Brain microvascular endothelial cell (primary cell): ENCODE results near the gene IFNGR2.
"Not testable (repeated sequence)": the region's sequence is repeated elsewhere in the genome, so short reads cannot be mapped to it uniquely, and the experiment has no call there.

Source experiments
- DNase-seq: peaks from one replicate; pipeline ENCODE4 v3.0.0-alpha.2; 2020
- H3K27ac ChIP-seq: fragments of 250-450 bp; sonication (Bioruptor Pico); 2 replicates; pipeline ENCODE4 v1.5.1; 2020; ENCODE audit warnings: mild to moderate bottlenecking, moderate library complexity
- H3K27me3 ChIP-seq: fragments of 250-450 bp; sonication (Bioruptor Pico); replicated peaks from 2 replicates; pipeline ENCODE4 v1.5.1; 2020; ENCODE audit warnings: mild to moderate bottlenecking
- H3K36me3 ChIP-seq: fragments of 250-450 bp; sonication (Bioruptor Pico); replicated peaks from 2 replicates; pipeline ENCODE4 v1.5.1; 2020; ENCODE audit warnings: mild to moderate bottlenecking
- H3K4me3 ChIP-seq: 2 replicates; pipeline ENCODE4 v1.5.1; 2011; ENCODE audit warnings: low read depth, mild to moderate bottlenecking, control low read depth, low read length, moderate library complexity
- in situ Hi-C: cut with HindIII; loops from 2 replicates; pipeline ENCODE4 v1.10.0; 2017; ENCODE audit warnings: low sequenced_read_pairs, low pct_ligation_motif_present
- TF ChIP-seq, protein P1 (sequence below): IDR thresholded peaks from 2 replicates; pipeline ENCODE4 v1.5.1; 2011; ENCODE audit warnings: low read depth, mild to moderate bottlenecking, moderate library complexity, low read length, control low read depth, inconsistent platforms; ENCODE audit errors: missing control alignments

Gene IFNGR2

DNA sequence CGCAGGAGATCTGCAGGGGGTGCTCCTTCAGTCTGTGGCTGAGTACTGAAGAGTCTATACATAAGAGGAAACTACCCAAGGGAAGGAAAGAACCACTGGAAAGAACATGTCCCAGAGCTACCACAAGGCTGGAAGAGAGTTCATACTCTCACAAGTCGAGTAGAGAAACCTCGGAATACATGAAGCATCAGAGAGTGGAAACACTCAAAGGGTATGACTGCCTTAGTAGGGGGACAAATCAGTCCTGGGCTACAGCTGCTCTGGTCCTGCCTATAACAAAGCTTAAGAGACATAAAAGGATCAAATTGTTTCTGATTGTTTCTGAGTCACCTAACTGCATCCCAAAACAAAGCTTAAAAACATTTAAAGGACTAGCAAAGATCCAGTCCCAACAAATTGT lies 49.1 kb downstream of the IFNGR2 start:
- no peak overlapping the region for H3K4me3 ChIP-seq
- peaks cover 11% of the 10 kb centered on the region for H3K36me3 ChIP-seq
- TF ChIP-seq, protein P1, sequence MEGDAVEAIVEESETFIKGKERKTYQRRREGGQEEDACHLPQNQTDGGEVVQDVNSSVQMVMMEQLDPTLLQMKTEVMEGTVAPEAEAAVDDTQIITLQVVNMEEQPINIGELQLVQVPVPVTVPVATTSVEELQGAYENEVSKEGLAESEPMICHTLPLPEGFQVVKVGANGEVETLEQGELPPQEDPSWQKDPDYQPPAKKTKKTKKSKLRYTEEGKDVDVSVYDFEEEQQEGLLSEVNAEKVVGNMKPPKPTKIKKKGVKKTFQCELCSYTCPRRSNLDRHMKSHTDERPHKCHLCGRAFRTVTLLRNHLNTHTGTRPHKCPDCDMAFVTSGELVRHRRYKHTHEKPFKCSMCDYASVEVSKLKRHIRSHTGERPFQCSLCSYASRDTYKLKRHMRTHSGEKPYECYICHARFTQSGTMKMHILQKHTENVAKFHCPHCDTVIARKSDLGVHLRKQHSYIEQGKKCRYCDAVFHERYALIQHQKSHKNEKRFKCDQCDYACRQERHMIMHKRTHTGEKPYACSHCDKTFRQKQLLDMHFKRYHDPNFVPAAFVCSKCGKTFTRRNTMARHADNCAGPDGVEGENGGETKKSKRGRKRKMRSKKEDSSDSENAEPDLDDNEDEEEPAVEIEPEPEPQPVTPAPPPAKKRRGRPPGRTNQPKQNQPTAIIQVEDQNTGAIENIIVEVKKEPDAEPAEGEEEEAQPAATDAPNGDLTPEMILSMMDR, result no peak
- DNase-seq, result no peak
- no peak overlapping the region for H3K27ac ChIP-seq
- H3K27me3 ChIP-seq, result no peaks in the 10 kb centered on the region
- in situ Hi-C loops, result no loop called here

DNA sequence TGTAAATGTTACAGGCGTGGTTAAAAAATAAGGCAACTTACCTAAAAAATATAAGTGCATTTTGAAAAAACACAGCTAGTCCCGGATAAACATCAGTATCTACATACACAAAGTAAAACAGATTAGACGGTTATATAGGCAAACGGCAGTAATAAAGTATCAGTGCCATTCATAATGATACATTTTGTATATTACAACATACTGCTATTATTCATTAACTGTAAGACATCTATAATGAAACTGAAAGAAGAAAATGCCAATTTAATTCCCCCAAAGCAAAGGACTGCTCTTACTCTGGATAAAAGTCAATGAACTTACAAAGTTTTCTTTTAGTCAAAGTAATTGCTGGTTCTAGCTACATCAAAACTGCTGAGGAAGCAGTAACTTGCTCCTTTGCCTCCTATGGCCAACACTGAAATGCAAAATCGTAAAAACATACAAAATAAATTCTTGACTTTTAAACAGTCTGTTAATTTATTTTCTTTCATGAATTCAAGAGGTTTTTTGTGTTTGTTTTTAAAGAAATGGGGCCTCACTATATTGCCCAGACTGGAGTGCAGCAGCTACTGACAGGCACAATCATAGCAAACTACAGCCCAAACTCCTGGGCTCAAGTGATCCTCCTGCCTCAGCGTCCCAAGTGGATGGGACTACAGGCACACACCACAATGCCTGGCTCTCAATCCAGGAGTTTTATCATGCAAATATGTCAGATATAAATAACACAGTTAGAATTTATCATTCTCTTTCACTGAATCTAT lies 52.7 kb downstream of the IFNGR2 start:
- TF ChIP-seq, protein P1, result no peak
- H3K27me3 ChIP-seq, result no peaks in the 10 kb centered on the region
- no peak overlapping the region for H3K27ac ChIP-seq
- DNase-seq, result no peak
- H3K4me3 ChIP-seq, result no peak overlapping the region
- H3K36me3 ChIP-seq, result peaks cover 11% of the 10 kb centered on the region
- in situ Hi-C loops, result no loop called here

DNA sequence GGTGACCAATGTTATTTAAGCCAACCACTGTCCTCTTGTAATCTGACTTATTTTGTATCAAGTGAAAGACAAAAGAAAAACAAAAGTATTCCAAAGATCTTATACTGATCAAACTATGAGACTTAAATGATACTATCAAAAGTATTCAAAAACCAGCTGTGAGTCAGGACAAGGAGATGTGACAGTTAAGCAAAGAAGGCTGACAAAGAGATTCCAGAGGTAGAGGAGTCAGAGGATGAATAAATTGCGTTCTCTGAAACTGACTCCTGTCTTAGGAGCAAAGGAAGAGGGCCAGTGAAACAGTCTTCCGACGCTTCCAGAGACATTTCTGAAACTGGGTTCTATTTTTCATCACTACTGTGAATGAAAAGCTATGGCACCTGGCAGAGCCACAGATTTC lies 55.6 kb downstream of the IFNGR2 start:
- in situ Hi-C loops, result no loop called here
- peaks cover 19% of the 10 kb centered on the region for H3K36me3 ChIP-seq
- TF ChIP-seq, protein P1, result no peak
- DNase-seq, result no peak
- H3K4me3 ChIP-seq, result no peak overlapping the region
- H3K27me3 ChIP-seq, result no peaks in the 10 kb centered on the region
- H3K27ac ChIP-seq, result no peak overlapping the region

DNA sequence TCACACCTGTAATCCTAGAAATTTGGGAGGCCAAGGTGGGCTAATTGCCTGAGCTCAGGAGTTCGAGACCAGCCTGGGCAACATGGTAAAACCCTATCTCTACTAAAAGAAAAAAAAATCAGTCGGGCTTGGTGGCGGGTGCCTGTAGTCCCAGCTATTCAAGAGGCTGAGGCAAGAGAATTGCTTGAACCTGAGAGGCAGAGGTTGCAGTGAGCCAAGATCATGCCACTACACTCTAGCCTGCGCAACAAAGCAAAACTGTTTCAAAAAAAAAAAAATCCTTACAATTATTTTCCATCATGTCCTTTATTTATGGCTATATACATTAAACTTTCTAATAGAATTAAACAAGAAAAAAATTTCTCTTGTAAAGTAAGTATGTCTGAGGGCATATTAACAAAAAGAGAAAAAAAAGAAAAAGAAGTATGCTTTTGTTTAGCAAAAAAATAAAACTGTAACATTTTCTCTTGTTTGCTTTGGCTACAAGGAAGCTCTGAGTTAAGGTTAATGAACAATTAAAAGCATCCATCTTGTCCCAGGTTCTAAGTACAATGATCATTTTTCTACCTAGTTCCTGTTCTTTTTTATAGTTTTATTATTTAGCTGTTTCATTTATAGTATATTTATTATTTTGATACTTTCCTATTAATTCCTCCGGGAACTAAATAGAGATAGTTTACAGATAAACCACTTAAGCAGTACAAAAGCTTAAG lies 58.5 kb downstream of the IFNGR2 start:
- TF ChIP-seq, protein P1, result no peak
- Histone ChIP-seq H3K36me3 (peaks cover 11% of the 10 kb centered on the region), H3K27ac (no peak overlapping the region), H3K4me3 (no peak overlapping the region), H3K27me3 (no peaks in the 10 kb centered on the region)
- in situ Hi-C loops, result no loop called here
- DNase-seq, result no peak

DNA sequence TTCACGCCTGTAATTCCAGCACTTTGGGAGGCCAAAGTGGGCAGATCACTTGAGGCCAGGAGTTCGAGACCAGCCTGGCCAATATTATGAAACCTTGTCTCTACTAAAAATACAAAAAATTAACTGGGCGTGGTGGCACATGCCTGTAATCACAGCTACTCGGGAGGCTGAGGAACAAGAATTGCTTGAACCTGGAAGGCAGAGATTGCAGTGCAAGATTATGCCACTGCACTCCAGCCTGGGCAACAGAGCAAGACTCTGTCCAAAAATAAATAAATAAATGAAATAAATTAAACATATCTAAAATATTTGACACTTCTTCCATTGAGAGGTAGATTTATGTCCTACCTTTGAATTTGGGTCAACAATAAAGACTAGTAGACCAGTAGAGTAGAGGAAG lies 66.0 kb downstream of the IFNGR2 start:
- H3K27ac ChIP-seq, in situ Hi-C loops, DNase-seq, H3K4me3 ChIP-seq, H3K27me3 ChIP-seq, H3K36me3 ChIP-seq: not testable (repeated sequence)

DNA sequence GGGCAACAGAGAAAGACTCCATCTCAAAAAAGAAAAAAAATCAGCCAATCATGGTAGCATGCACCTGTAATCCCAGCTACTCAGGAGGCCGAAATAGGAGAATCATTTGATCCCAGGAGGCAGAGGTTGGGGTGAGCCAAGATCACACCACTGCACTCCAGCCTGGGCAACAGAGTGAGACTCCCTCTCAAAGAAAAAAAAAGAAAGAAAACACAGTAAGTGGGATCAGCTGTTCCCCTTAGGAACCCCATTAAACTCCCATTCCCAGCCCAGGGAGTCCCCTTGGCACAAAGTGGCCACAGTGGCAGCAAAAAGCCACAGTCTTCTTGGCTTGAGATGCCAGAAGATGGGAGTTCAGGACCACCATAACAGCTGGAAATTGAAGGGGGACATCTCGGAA lies 67.5 kb downstream of the IFNGR2 start:
- Histone ChIP-seq H3K27ac (no peak overlapping the region), H3K36me3 (no peaks in the 10 kb centered on the region), H3K27me3 (no peaks in the 10 kb centered on the region), H3K4me3 (no peak overlapping the region)
- in situ Hi-C loops, result no loop called here
- TF ChIP-seq, protein P1, result no peak
- no peak for DNase-seq
